GM10248 (cell line): ENCODE measurements around the gene ILKAP.

Experiments
- CTCF ChIA-PET: fragments of 300-600 bp; sonication (Branson Sonifier 250); formaldehyde crosslinking; extraction: SDS; loops from one replicate; lab custom pipeline; 2021; ENCODE audit warnings: antibody characterized with exemption; lab: Yijun Ruan, JAX
- POLR2A ChIA-PET: fragments of 350-650 bp; sonication (Branson Sonifier 250); formaldehyde crosslinking; extraction: SDS; loops from one replicate; lab custom pipeline; 2020; ENCODE audit warnings: antibody characterized with exemption; lab: Yijun Ruan, JAX
- DNase-seq: peaks from one replicate; pipeline ENCODE4 v3.0.0; 2012; ENCODE audit errors: extremely low spot score
- CTCF ChIP-seq: IDR thresholded peaks from 2 replicates; pipeline ENCODE4 v1.5.1; 2012; ENCODE audit warnings: mild to moderate bottlenecking, low read depth; ENCODE audit errors: extremely low read depth, missing control alignments, control extremely low read depth

ILKAP gene

DNA sequence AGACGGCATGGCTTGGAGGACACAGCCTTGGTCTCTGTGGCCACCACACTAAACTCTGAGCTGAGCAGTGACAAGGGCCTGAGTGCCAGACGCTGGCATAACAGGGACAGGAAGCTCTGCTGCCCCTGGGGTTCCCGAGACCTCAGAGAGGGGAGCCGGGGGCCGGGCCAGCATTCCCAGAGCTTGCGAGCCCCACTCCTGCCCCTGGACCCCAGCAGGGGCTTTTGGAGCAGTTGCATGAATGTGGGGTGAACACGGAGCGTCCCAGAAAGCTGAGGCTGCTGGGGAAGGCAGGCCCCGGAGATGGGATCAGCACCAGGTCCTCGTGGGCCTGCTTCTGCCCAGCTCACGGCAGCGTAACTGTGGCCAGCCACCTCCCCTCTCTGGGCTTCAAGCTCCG lies 52.3 kb downstream of the ILKAP start:
- POLR2A ChIA-PET: no interaction called here
- DNase-seq: no peak
- CTCF ChIA-PET: interaction anchor here (0.9 kb wide), 1 partner anchor 12 kb away, joined by 3 read pairs; no protein-coding TSS in a partner anchor
- TF ChIP-seq CTCF: no peak

GRCh38 chr2:238150686-238151085 lies 52.8 kb downstream of the ILKAP start:
- ChIA-PET CTCF (no interaction called here), POLR2A (no interaction called here)
- no peak for TF ChIP-seq CTCF
- DNase-seq: no peak

- TF ChIP-seq CTCF: no peak
- ChIA-PET POLR2A (no interaction called here), CTCF (no interaction called here)
- no peak for DNase-seq
Observed at GRCh38 chr2:238149841-238150572, 53.5 kb downstream of the ILKAP start.

DNA sequence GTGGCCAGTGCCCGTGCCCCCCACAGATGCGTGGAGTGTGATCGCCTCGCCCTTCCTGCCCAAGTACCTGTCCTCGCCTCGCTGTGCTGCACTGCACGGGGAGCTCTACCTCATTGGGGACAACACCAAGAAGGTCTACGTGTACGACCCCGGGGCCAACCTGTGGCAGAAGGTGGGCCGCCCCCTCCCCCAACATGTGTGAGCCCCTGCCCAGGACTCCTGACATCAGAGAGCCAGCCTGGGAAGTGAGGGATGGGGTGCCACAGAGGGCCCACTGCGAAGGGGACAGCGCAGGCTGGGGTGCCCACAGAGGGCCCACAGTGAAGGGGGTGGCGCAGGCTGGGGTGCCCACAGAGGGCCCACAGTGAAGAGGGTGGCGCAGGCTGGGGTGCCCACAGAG lies 54.5 kb downstream of the ILKAP start:
- TF ChIP-seq CTCF: no peak
- no peak for DNase-seq
- ChIA-PET POLR2A (no interaction called here), CTCF (interaction anchor here (0.5 kb wide), 1 partner anchor 119 kb away, joined by 3 read pairs; no protein-coding TSS in a partner anchor)

- CTCF ChIA-PET: interaction anchor here (1.3 to 1.4 kb wide), 3 partner anchors 8 to 60 kb away, joined by 3 to 4 read pairs (median 4); no protein-coding TSS in a partner anchor
- TF ChIP-seq CTCF: no peak
- no peak for DNase-seq
- POLR2A ChIA-PET: no interaction called here
Observed at GRCh38 chr2:238146884-238147544, 56.5 kb downstream of the ILKAP start.

GRCh38 chr2:238145851-238146250 lies 57.6 kb downstream of the ILKAP start:
- no peak for TF ChIP-seq CTCF
- no peak for DNase-seq
- ChIA-PET CTCF (interaction anchor here (1.4 kb wide), 1 partner anchor 58 kb away, joined by 4 read pairs; no protein-coding TSS in a partner anchor), POLR2A (no interaction called here)
